GM11168 (cell line): ENCODE measurements around the gene LRRFIP2.

Experiments used
- in situ Hi-C: fragments of 300-500 bp; cut with MboI; formaldehyde crosslinking; loops from one replicate; pipeline ENCODE4 v1.12.0; 2022; ENCODE audit warnings: low sequenced_read_pairs; ENCODE audit not compliant: unreplicated experiment

LRRFIP2 gene, protein sequence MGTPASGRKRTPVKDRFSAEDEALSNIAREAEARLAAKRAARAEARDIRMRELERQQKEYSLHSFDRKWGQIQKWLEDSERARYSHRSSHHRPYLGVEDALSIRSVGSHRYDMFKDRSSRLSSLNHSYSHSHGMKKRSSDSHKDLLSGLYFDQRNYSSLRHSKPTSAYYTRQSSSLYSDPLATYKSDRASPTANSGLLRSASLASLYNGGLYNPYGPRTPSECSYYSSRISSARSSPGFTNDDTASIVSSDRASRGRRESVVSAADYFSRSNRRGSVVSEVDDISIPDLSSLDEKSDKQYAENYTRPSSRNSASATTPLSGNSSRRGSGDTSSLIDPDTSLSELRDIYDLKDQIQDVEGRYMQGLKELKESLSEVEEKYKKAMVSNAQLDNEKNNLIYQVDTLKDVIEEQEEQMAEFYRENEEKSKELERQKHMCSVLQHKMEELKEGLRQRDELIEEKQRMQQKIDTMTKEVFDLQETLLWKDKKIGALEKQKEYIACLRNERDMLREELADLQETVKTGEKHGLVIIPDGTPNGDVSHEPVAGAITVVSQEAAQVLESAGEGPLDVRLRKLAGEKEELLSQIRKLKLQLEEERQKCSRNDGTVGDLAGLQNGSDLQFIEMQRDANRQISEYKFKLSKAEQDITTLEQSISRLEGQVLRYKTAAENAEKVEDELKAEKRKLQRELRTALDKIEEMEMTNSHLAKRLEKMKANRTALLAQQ

DNA sequence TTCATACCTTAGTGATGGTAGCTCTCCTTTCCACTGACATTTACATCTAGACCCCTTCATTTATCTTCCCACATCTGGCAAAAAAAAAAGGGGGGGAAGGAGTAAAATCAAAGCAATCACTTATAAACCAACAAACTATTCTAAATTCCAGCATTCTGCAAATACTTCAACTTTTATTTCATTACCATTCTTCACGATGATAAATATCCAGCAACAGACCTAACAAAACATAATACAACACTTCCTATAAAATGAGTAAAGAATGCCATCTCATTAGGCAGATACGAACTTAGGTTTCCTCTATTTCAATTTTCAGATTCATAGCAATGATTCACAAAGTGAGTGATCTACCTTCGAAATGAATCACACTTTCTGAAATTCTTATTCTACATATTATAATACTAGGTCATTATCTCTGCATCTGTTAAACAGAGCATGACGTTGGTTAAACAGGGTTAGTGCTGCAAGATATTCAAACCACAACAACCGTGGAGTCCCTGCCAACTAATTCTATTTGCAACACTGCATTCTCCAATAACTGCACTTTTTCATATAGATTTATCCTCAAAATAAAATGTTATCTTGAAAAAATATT, at the start of gene LRRFIP2:
TSS of gene LRRFIP2 (minus strand) at position 51 of the 595 bp plus-strand sequence. CDS start 25,599 bp downstream, outside the sequence.
- in situ Hi-C loops: no loop called here

- in situ Hi-C loops: loop anchor here (25.0 kb wide), 1 partner anchor 486 kb away; no protein-coding TSS in a partner anchor
Observed at GRCh38 chr3:37223576-37223975, 49.2 kb upstream of the LRRFIP2 start.

- in situ Hi-C loops: loop anchor here (25.0 kb wide), 1 partner anchor 486 kb away; no protein-coding TSS in a partner anchor
Observed at GRCh38 chr3:37223141-37223558, 48.8 kb upstream of the LRRFIP2 start.

- in situ Hi-C loops: loop anchor here (25.0 kb wide), 1 partner anchor 485 kb away; no protein-coding TSS in a partner anchor
Observed at GRCh38 chr3:37222542-37222941, 48.2 kb upstream of the LRRFIP2 start.

DNA sequence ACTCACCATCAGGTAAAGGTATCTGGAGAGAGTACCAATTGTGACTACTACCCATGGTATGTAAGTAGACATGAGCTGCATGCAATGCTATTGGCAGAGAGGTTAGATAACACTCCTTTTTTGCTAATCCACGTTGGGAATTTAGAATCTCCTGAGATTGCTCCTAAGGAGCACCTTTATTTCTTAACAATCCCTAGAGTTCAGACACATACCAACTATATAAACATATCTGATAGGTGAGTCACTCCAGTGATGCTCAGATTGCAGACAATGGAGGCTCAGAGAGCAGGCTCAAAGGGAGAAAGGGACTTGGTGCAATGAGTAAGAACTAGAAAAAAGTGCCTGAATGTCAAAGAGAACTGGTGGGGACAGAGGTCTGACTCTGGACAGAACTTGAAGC, 47.0 kb upstream of the LRRFIP2 start:
- in situ Hi-C loops: loop anchor here (25.0 kb wide), 1 partner anchor 484 kb away; no protein-coding TSS in a partner anchor

GRCh38 chr3:37219266-37219665, 44.9 kb upstream of the LRRFIP2 start:
- in situ Hi-C loops: loop anchor here (25.0 kb wide), 1 partner anchor 482 kb away; no protein-coding TSS in a partner anchor

DNA sequence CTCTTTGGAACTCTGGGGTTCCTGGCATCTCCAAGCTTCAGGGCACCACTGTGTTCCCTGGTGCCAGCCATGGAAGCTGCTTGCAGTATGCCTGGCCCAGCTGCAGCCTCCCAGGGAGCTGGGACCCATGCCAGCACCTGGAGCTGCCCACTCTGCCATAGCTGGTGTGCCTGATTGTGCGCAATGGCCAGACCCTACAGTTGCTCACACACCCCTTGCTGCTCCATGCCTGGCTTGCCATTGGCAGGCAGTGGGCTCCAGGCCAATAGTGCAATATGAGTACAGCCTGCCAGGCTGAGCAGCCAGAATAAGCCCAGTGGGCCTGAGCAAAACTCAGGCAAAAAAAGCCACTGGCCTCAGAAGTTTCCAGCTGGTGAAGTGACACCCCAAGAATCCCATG, 43.8 kb upstream of the LRRFIP2 start:
- in situ Hi-C loops: loop anchor here (25.0 kb wide), 1 partner anchor 481 kb away; no protein-coding TSS in a partner anchor

- in situ Hi-C loops: loop anchor here (25.0 kb wide), 1 partner anchor 480 kb away; no protein-coding TSS in a partner anchor
Observed at GRCh38 chr3:37217098-37217849, 42.9 kb upstream of the LRRFIP2 start.

DNA sequence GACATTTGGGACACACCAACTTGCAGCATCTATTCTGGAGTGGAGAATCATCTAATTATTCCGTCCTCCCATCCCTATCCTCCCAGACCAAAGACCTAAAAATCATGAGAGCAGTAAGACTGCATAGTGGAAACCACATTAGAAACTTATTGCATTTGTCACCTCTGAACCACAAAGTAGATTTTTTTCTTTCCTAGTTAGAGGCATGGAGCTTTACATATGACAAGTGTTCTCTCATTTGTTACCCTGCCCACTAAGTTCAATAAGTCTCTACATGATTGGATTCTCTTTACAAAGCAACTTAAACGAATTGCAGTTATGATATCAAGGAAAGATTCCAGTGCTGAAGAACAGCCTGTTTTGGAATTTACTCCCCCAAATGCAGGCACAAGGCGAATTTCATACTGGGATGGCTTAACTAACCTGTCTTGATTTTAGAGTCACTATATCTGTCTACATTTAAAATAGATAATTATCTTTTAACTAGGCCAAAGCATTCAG, 42.3 kb upstream of the LRRFIP2 start:
- in situ Hi-C loops: loop anchor here (25.0 kb wide), 1 partner anchor 479 kb away; no protein-coding TSS in a partner anchor

- in situ Hi-C loops: loop anchor here (25.0 kb wide), 1 partner anchor 477 kb away; no protein-coding TSS in a partner anchor
Observed at GRCh38 chr3:37214076-37214475, 39.7 kb upstream of the LRRFIP2 start.

DNA sequence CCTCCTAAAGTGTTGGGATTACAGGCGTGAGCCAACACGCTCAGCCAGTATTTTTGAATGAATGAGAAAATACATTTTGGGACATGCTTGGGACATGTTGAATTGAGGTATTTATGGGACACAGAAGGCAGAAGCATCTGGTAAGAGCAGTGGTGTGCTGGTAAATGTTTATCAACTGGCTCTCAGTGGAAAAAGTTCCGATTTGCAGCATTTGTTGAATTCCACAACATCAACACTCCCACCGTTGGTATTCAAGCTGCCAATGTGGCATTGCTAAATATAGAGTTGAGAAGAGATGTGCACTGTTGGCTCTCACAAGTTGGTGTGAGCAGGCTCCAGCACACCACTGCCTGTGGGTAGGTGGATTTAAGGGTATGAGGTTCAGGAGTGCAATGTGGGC, 35.8 kb upstream of the LRRFIP2 start:
- in situ Hi-C loops: loop anchor here (25.0 kb wide), 1 partner anchor 473 kb away; no protein-coding TSS in a partner anchor

DNA sequence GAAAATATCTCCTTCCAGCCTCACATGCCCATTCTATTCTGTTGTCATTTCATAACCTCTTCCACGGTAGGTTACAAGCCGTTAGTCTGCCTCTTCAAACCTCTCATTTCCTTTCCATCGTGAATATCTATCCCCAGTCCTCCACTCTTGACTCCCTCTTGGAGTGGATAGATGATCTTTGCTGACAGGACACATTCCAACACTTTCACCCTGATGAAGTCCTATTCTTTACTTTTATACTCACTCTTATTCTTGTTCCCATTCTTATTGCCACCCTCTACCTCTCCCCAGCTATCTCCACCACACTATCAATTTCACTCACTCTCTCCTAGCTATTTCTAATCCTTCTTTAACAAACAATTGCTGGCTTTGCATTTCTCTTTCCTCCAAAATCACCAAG, 34.2 kb upstream of the LRRFIP2 start:
- in situ Hi-C loops: loop anchor here (25.0 kb wide), 1 partner anchor 471 kb away; no protein-coding TSS in a partner anchor

DNA sequence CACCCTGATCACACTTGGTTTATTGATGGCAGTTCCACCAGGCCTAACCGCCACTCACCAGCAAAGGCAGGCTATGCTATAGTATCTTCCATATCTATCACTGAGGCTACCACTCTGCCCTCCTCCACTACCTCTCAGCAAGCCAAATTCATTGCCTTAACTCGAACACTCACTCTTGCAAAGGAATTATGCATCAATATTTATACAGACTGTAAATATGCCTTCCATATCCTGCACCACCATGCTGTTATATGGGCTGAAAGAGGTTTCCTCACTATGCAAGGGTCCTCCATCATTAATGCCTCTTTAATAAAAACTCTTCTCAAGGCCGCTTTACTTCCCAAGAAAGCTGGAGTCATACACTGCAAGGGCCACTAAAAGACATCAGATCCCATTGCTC, 33.6 kb upstream of the LRRFIP2 start:
- in situ Hi-C loops: loop anchor here (25.0 kb wide), 1 partner anchor 471 kb away; no protein-coding TSS in a partner anchor

DNA sequence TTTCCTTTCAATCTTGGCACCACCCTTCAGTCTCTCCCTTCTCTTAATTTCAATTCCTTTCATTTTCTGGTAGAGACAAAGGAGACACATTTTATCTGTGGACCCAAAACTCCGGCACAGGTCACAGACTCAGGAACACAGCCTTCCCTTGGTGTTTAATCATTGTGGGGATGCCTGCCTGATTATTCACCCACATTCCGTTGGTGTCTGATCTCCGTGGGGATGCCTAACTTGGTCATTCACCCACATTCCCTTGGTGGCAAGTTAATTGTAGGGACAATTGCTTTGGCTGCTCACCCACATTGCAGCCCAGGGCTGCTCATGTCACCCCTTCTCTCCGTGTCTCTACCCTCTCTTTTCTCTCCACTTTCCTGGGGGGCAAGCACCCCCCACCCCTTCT, 31.7 kb upstream of the LRRFIP2 start:
- in situ Hi-C loops: loop anchor here (25.0 kb wide), 1 partner anchor 469 kb away; no protein-coding TSS in a partner anchor

DNA sequence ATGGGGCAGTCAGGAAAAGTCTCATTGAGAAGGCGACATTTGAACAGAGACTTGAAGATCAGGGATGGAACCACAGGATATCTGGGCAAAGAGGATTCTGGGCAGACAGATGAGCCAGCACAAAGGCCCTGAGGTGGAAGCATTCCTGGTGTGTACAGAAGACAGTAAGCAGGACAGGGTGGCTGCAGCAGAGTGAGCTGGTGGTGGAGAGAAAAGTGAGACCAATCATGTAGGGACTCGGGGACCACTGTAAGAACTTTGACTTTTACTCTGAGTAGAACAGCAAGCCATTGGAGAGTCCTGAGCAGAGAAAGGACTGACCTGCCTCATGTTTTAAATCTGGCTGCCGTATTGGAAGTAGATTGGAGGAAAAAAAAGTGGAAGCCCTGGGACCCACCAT, 29.9 kb upstream of the LRRFIP2 start:
- in situ Hi-C loops: loop anchor here (25.0 kb wide), 1 partner anchor 467 kb away; no protein-coding TSS in a partner anchor

GRCh38 chr3:37202035-37202434, 27.7 kb upstream of the LRRFIP2 start:
- in situ Hi-C loops: loop anchor here (25.0 kb wide), 1 partner anchor 465 kb away; no protein-coding TSS in a partner anchor

- in situ Hi-C loops: loop anchor here (25.0 kb wide), 1 partner anchor 463 kb away; no protein-coding TSS in a partner anchor
Observed at GRCh38 chr3:37200141-37200540, 25.8 kb upstream of the LRRFIP2 start.

DNA sequence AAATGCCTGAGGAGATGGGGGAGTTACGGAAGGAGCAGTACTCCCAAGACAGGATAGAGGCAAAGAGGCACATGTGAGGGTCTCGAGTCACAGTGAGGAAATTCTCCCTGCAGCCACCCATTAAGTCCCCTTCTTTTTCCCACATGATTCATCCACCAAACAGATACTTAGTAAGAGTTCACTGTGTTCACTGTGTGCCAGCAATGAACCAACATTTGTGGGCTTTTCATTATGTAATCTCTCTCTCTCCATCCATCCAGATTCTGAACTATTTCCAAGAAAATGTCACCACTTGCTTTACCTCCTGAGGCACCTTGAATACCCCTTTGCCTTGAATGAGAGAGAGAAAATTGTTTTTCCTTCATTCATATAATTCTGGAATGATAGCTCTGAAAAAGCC, 24.6 kb upstream of the LRRFIP2 start:
- in situ Hi-C loops: no loop called here

DNA sequence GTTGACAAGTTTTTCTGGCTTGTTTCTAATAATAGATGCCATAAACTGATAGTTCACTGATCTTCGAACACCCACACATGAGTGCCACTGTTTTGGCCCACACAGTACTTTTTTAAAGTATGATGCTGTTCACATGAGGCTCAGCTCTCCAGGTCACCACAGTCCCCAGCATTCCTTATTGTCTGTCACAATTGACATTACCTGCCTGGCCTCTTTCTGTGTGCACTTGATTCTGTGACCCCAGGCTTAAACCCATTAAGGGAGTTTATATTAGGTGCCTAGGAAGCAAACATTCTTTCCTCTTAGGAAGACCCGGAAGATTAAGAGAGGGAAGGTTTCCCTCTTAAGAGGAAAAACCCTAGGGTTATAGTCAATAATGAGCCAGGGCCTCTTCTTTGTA, 24.2 kb upstream of the LRRFIP2 start:
- in situ Hi-C loops: no loop called here
